ENCODE data around the gene SEC23A.

The SEC23A gene

GRCh38 chr14:38982278-38982677, 120.8 kb downstream of the SEC23A start:
- DNase-seq = no peak
